HEK293 (cell line): ENCODE data around the gene ZFP1.
A peak's percentile ranks its signal among the peaks of the same experiment; 100 is the strongest.
"Not testable (repeated sequence)": the region's sequence is repeated elsewhere in the genome, so short reads cannot be mapped to it uniquely, and the experiment has no call there.

Experiments used
- CTCF ChIA-PET: fragments of 350-600 bp; formaldehyde crosslinking; extraction: SDS; loops from one replicate; lab custom pipeline; 2021; ENCODE audit warnings: antibody characterized with exemption; lab: Yijun Ruan, JAX
- POLR2A ChIA-PET: fragments of 300-600 bp; formaldehyde crosslinking; extraction: SDS; loops from one replicate; lab custom pipeline; 2020; ENCODE audit warnings: antibody characterized with exemption, inconsistent platforms; lab: Yijun Ruan, JAX
- H3K27ac ChIP-seq: fragments of 200-500 bp; sonication (Bioruptor generic); 2 replicates; pipeline ENCODE4 v1.5.1; 2014; ENCODE audit warnings: low read depth, low read length, control low read depth, inconsistent platforms; ENCODE audit errors: extremely low read depth
- H3K36me3 ChIP-seq, 2 experiments: fragments of 200-500 bp in 1 of 2; sonication (Bioruptor generic) in 1 of 2; 1 replicate in 1 of 2; 2 replicates in 1 of 2; pipeline ENCODE4 v1.5.1; 2014 to 2017; ENCODE audit warnings: inconsistent platforms in 2 of 2, low read length in 2 of 2; ENCODE audit not compliant: control insufficient read depth in 2 of 2, insufficient read depth in 1 of 2
- H3K4me1 ChIP-seq: fragments of 200-500 bp; sonication (Bioruptor generic); 2 replicates; pipeline ENCODE4 v1.5.1; 2014; ENCODE audit warnings: mild to moderate bottlenecking, low read length, inconsistent platforms; ENCODE audit not compliant: control insufficient read depth, insufficient read depth
- H3K4me3 ChIP-seq: 2 replicates; pipeline ENCODE4 v1.5.1; 2011; ENCODE audit warnings: low read depth, mild to moderate bottlenecking, control low read depth, low read length, moderate library complexity
- H3K9me3 ChIP-seq: fragments of 200-500 bp; sonication (Bioruptor generic); 2 replicates; pipeline ENCODE4 v1.5.1; 2014; ENCODE audit warnings: low read depth, low read length, inconsistent platforms; ENCODE audit not compliant: control insufficient read depth, insufficient read depth
- EGR2 ChIP-seq: fragments of 450-650 bp; formaldehyde crosslinking; IDR thresholded peaks from 2 replicates; pipeline ENCODE4 v1.5.1; 2016; ENCODE audit warnings: low read depth, missing biosample characterization, missing genetic modification characterization
- HOXA7 ChIP-seq: sonication (generic); formaldehyde crosslinking; IDR thresholded peaks from 2 replicates; pipeline ENCODE4 v1.8.1; 2022; ENCODE audit warnings: missing genetic modification reagents, borderline replicate concordance
- MZF1 ChIP-seq: fragments of 450-650 bp; formaldehyde crosslinking; IDR thresholded peaks from 2 replicates; pipeline ENCODE4 v1.5.1; 2017; ENCODE audit warnings: missing biosample characterization, missing genetic modification characterization, borderline replicate concordance
- SCRT2 ChIP-seq: fragments of 450-650 bp; formaldehyde crosslinking; IDR thresholded peaks from 2 replicates; pipeline ENCODE4 v1.5.1; 2016; ENCODE audit warnings: missing biosample characterization, missing genetic modification characterization
- ZBTB1 ChIP-seq: fragments of 450-650 bp; formaldehyde crosslinking; IDR thresholded peaks from 2 replicates; pipeline ENCODE4 v1.5.1; 2016; ENCODE audit warnings: missing biosample characterization, missing genetic modification characterization
- ZFHX2 ChIP-seq: fragments of 450-650 bp; formaldehyde crosslinking; conservative IDR thresholded peaks from 2 replicates; pipeline ENCODE4 v1.5.1; 2016; ENCODE audit warnings: missing biosample characterization, missing genetic modification characterization
- ZIC2 ChIP-seq: fragments of 450-650 bp; formaldehyde crosslinking; IDR thresholded peaks from 2 replicates; pipeline ENCODE4 v1.5.1; 2016; ENCODE audit warnings: missing biosample characterization, missing genetic modification characterization
- ZNF404 ChIP-seq: fragments of 450-650 bp; formaldehyde crosslinking; IDR thresholded peaks from 2 replicates; pipeline ENCODE4 v1.5.1; 2017; ENCODE audit warnings: missing biosample characterization, missing genetic modification characterization
- ZNF596 ChIP-seq: fragments of 450-650 bp; IDR thresholded peaks from 2 replicates; pipeline ENCODE4 v1.5.0; 2018; ENCODE audit warnings: missing biosample characterization, mild to moderate bottlenecking, missing genetic modification characterization, moderate library complexity
- ZNF670 ChIP-seq: fragments of 450-650 bp; formaldehyde crosslinking; IDR thresholded peaks from 2 replicates; pipeline ENCODE4 v1.5.1; 2016; ENCODE audit warnings: missing biosample characterization, missing genetic modification characterization, low read depth
- ZNF677 ChIP-seq: fragments of 450-650 bp; IDR thresholded peaks from 2 replicates; pipeline ENCODE4 v1.5.0; 2018; ENCODE audit warnings: missing biosample characterization, mild to moderate bottlenecking, missing genetic modification characterization, moderate library complexity
- ZNF707 ChIP-seq: fragments of 450-650 bp; formaldehyde crosslinking; IDR thresholded peaks from 2 replicates; pipeline ENCODE4 v1.5.1; 2016; ENCODE audit warnings: missing biosample characterization, missing genetic modification characterization
- ZNF792 ChIP-seq: fragments of 450-650 bp; formaldehyde crosslinking; IDR thresholded peaks from 2 replicates; pipeline ENCODE4 v1.5.1; 2016; ENCODE audit warnings: missing biosample characterization, missing genetic modification characterization
- ZSCAN30 ChIP-seq: fragments of 450-650 bp; IDR thresholded peaks from 2 replicates; pipeline ENCODE4 v1.5.1; 2018; ENCODE audit warnings: missing biosample characterization, mild to moderate bottlenecking, missing genetic modification characterization, moderate library complexity
- ZXDB ChIP-seq: fragments of 450-650 bp; formaldehyde crosslinking; IDR thresholded peaks from 2 replicates; pipeline ENCODE4 v1.5.1; 2016; ENCODE audit warnings: missing biosample characterization, missing genetic modification characterization
- TF ChIP-seq, protein P1 (sequence below): fragments of 450-650 bp; formaldehyde crosslinking; IDR thresholded peaks from 2 replicates; pipeline ENCODE4 v1.5.1; 2017; ENCODE audit warnings: missing biosample characterization, missing genetic modification characterization

The ZFP1 gene

GRCh38 chr16:75205961-75206748, 57.8 kb downstream of the ZFP1 start:
- TF ChIP-seq EGR2 (tag by site-specific recombination), result peak; percentile 42
- TF ChIP-seq ZFHX2, result peak; percentile 43
- H3K36me3 ChIP-seq, H3K4me1 ChIP-seq, H3K27ac ChIP-seq, H3K9me3 ChIP-seq, H3K4me3 ChIP-seq, POLR2A ChIA-PET: not testable (repeated sequence)
- CTCF ChIA-PET, result interaction anchor here (0.8 kb wide), 1 partner anchor 18 kb away, joined by 3 read pairs; no protein-coding TSS in a partner anchor

DNA sequence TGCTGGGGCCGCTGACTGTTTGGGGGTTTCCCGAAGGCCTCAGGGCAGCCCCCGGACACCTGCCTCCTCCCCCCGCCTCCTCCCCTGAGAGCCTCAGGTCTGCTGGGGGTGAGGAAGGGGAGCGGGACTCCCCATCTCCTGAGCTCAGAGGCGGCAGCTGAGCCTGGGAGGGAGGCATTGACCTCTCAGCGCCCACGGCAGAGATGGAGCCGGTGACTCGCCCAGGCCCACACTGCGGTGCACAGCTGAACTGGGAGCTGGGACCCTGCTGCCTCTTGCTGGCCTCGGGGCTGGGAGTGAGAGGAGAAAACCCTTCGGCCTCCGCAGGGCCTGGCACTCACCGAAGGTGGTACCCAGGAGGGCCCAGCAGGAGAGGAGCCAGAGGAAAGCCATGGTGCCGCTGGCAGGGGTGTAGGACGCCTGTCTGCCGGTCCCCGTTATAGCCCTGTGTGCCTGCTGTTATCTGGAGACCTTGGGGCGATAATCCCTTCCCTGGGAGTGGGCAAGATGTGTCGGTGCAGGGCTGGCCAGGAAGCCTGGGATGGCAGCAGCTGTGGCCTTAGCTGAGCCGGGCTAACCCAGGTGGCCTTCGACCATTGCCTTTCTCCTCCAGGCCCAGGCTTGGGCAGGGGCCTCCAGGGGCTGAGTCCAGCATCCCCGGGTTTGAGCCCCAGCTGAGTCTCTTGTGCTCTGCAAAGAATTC, 58.6 kb downstream of the ZFP1 start, which contains the start of gene CTRB2:
CTRB2 (minus strand) TSS at position 413 of the 703 bp plus-strand sequence; CDS start at position 393, 20 bp downstream.
- no peak within 1 kb of the TSS for H3K4me3 ChIP-seq
- H3K4me1 ChIP-seq, result no peaks in the 10 kb centered on the region
- no peaks in the 10 kb centered on the region for H3K36me3 ChIP-seq
- TF ChIP-seq EGR2 (tag by site-specific recombination) (peak; percentile 64), ZNF707 (tag by site-specific recombination) (no peak), ZNF404 (tag by site-specific recombination) (no peak), ZIC2 (tag by site-specific recombination) (peak; percentile 20; the same call in 1 of the 2 replicates), ZFHX2 (peak; percentile 78)
- TF ChIP-seq, all 188 proteins: peak for 3
- CTCF ChIA-PET, result interaction anchor here (0.8 kb wide), 1 partner anchor 17 kb away, joined by 3 read pairs; no protein-coding TSS in a partner anchor
- POLR2A ChIA-PET, result no interaction called here
- Histone ChIP-seq H3K27ac (no peak within 1 kb of the TSS), H3K9me3 (no peaks in the 10 kb centered on the region)

- no peaks in the 10 kb centered on the region for H3K4me1 ChIP-seq
- no peak overlapping the region for H3K4me3 ChIP-seq
- ChIA-PET POLR2A (interaction anchor here (0.9 kb wide), 1 partner anchor 17 kb away, joined by 3 read pairs; no protein-coding TSS in a partner anchor), CTCF (no interaction called here)
- no peaks in the 10 kb centered on the region for H3K36me3 ChIP-seq
- no peaks in the 10 kb centered on the region for H3K9me3 ChIP-seq
- no peak overlapping the region for H3K27ac ChIP-seq
- TF ChIP-seq ZNF677 (tag by site-specific recombination), result no peak
Measured at GRCh38 chr16:75207831-75208230, 59.5 kb downstream of the ZFP1 start.

DNA sequence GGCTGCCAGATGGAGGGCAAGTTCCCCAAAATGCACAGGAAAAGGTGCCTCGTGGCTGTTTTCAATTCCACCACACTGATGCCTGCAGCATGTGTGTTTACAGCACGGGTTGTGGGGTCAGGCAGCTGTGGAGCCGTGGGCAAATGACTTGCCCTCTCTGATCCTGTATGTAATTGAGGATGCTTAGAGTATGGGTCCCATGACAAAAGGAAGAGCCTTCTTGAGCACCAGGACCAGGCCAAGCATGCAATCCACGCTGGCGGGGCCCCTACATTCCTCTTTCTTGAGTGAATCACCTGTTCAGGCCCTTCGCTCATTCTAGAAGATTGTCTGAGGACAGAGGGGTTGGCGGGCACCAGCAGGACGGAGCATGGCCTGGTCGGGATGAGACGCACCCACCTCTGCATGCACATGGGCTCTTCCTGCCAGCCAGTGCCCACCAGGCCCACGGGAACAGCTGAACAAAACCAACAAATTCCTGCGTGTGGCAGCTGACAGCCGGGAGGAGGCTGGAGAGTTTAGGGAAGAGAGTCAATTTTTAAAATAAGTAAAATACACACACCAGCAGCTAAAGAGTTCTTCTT, 60.0 kb downstream of the ZFP1 start:
- no peaks in the 10 kb centered on the region for H3K4me1 ChIP-seq
- TF ChIP-seq SCRT2 (tag by site-specific recombination) (no peak), ZXDB (tag by site-specific recombination) (no peak), MZF1 (tag by site-specific recombination) (no peak)
- ChIA-PET POLR2A (interaction anchor here (0.6 to 0.9 kb wide), 2 partner anchors 16 to 21 kb away, joined by 3 read pairs; no protein-coding TSS in a partner anchor), CTCF (interaction anchor here (3.2 kb wide), 1 partner anchor 9 kb away, joined by 11 read pairs; no protein-coding TSS in a partner anchor)
- H3K36me3 ChIP-seq, result no peaks in the 10 kb centered on the region
- no peak overlapping the region for H3K27ac ChIP-seq
- no peak overlapping the region for H3K4me3 ChIP-seq
- no peaks in the 10 kb centered on the region for H3K9me3 ChIP-seq

- Histone ChIP-seq H3K9me3 (no peaks in the 10 kb centered on the region), H3K4me1 (no peaks in the 10 kb centered on the region), H3K27ac (no peak overlapping the region), H3K36me3 (no peaks in the 10 kb centered on the region), H3K4me3 (no peak overlapping the region)
- CTCF ChIA-PET, result interaction anchor here (3.2 kb wide), 1 partner anchor 10 kb away, joined by 11 read pairs; no protein-coding TSS in a partner anchor
- POLR2A ChIA-PET, result interaction anchor here (0.6 kb wide), 1 partner anchor 20 kb away, joined by 3 read pairs; no protein-coding TSS in a partner anchor
- TF ChIP-seq ZSCAN30 (no peak), HOXA7 (CRISPR knock-in tag) (no peak), ZNF596 (tag by site-specific recombination) (no peak), ZNF792 (no peak), ZBTB1 (tag by site-specific recombination) (no peak), ZNF670 (tag by site-specific recombination) (no peak)
- TF ChIP-seq, protein P1, sequence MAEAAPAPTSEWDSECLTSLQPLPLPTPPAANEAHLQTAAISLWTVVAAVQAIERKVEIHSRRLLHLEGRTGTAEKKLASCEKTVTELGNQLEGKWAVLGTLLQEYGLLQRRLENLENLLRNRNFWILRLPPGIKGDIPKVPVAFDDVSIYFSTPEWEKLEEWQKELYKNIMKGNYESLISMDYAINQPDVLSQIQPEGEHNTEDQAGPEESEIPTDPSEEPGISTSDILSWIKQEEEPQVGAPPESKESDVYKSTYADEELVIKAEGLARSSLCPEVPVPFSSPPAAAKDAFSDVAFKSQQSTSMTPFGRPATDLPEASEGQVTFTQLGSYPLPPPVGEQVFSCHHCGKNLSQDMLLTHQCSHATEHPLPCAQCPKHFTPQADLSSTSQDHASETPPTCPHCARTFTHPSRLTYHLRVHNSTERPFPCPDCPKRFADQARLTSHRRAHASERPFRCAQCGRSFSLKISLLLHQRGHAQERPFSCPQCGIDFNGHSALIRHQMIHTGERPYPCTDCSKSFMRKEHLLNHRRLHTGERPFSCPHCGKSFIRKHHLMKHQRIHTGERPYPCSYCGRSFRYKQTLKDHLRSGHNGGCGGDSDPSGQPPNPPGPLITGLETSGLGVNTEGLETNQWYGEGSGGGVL (tag by site-specific recombination), result no peak
Measured at GRCh38 chr16:75208861-75209505, 60.7 kb downstream of the ZFP1 start.
